HG02763 (cell line): ENCODE results near the gene CMTM6.

Experiments used
- ATAC-seq: cut with Tn5 transposase; IDR thresholded peaks from one replicate; pipeline ENCODE4 v1.9.1; 2021; ENCODE audit warnings: mild to moderate bottlenecking, moderate library complexity; ENCODE audit not compliant: unreplicated experiment

CMTM6 gene

GRCh38 chr3:32448686-32449474 lies 53.8 kb downstream of the CMTM6 start:
- ATAC-seq, result no peak

GRCh38 chr3:32447865-32448400 lies 54.7 kb downstream of the CMTM6 start:
- no peak for ATAC-seq

DNA sequence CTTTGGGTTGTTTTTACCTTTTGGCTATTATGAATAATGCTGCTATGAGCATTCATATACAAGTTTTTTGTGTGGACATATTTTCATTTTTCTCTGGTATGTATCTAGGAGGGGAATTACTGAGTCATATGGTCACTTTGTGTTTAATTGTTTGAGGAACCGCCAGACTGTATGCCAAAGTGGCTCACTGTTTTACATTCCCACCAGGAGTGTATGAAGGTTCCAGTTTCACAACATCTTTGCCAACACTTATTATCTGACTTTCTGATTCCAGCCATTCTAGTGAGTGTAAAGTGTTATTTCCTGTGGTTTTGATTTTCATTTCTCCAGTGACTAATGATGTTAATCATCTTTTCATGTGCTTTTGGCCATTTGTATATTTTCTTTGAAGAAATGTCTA lies 59.2 kb downstream of the CMTM6 start:
- no peak for ATAC-seq

DNA sequence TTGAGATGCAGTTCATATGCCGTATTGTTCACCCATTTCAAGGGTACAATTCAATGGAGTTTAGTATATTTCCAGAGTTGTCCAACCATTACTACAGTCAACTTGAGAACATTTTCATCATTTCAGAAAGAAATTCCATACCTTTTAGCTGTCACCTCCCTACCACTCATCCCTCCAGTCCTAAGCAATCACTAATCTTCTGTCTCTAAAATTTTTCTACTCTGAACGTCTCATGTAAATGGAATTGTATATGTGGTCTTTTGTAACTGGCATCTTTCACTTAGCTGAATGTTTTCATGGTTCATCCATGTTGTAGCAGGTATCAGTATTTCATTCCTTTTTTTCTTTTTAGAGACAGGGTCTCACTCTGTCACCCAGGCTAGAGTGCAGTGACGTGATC lies 59.9 kb downstream of the CMTM6 start:
- no peak for ATAC-seq

DNA sequence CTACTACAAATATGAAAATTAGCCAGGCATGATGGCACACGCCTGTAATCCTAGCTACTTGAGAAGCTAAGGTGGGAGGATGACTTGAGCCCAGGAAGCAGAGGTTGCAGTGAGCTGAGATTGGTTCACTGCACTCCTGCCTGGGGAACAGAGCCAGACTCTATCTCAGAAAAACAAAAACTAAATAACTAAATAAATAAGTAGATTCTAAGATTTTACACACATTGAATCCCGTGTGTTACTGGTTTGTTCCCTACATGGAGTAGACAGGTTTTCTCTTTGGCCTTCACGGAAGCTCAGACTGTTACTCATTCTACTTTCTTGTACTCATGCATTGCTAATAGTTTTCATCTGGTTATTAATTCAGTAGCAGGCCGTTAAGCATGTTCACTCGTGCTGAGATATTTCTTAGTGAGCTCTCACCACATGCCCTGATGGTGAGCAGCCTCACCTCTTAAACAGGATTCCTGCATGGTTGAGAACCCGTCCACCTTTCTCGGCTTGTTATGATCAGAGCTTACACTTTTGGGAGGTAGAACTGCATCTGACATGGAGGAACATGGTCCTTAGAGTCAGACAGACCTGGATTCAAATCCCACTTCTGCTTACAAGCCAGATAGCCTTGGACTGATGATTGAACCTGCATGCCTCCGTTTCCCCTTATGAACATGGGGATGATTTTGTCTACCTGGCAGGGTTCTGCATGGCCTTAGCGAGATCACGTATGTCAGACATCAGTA lies 61.9 kb downstream of the CMTM6 start:
- ATAC-seq, result no peak

DNA sequence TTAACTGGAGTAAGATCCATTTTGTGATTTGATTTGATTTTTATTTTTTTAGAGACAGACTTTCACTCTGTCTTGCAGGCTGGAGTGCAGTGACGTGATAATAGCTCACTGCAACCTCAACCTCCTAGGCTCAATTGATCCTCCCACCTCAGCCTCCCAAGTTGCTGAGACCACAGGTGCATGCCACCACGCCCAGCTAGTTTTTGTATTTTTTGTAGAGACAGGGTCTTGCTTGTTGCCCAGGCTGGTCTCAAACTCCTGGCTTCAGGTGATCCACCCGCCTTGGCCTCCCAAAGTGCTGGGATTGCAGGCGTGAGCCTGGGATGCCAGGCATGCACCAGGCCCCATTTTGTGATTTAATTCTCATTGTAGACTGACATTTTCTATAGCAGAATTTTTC lies 63.2 kb downstream of the CMTM6 start:
- ATAC-seq, result peak; percentile 7

- peak; percentile 89 for ATAC-seq
Measured at GRCh38 chr3:32438596-32439344, 63.9 kb downstream of the CMTM6 start.

DNA sequence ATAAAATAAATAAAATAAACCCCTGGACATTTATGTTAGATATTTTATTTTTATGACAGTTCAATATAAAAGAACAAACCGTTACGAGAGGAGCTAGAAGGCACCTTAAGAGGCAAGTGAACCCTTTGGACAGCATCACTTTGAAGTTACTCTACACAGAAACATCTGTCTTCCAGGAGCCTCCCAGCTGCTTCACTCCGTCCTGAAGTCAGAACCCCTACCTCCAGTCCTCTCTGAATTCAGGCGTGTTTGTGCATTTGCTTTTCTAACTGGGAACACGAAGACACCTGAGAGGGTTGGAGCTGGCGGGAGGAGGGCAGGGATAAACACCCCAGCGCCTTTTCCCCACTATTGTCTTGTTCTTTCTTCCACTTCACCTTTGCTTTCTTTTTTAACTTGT lies 64.8 kb downstream of the CMTM6 start:
- no peak for ATAC-seq

DNA sequence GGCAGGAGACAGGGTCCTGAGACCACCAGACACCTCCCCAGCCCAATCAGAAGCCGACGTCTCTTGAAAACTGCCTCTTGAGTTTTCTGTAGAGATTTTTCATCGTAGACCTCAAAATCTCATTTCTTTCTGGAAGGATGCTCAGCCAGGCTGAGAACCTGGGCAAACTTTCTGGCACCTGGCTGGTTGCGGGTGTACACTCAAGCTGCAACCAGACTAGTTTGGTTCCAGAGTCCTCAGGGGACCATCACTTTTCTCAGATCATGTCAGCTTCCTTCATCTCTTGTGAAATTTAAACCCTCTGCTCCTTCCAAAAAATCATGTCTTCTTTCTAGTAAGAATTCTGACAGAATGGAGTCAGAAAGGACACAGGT lies 65.8 kb downstream of the CMTM6 start:
- ATAC-seq, result peak; percentile 39

DNA sequence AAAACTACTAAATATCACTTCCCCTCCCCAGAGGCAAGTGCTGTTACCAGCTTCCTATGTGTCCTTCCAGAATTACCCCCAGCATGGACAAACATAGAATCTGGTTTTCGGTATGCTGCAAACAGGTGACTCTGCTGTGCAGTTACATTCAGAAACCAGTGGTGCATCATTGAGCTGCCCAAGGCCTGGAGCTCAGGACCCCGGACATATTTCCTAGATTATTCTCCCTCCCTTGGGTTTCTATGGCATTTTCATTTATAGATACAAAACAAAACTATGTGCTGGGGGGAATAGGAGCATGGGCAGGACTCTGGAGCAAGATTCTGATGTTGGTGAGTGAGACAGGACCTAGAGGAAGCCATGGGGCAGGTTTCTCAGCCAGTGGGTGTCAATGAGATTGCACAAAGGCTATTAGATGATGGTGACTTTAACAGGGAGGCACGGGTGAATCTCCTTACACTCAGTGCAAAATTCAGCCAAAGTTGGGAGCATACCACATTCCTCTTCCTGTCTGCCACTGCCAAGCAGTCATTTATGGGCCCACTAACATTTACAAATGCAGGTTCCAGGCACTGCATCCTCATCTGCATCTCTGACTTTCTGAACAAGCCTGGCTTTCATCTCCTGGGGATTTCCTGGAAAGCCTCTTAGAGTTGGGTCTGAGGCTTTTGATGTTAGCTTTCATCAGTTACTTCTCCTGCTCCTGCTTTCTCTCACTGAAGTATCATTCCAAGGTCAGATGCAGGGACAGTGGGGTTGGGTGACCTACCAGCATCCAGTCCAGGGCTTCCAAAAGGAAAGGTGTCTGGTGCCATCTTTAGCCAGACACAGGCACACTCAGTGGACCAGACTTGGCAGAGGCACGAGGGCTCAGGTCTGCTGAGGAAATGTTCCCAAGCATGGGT lies 66.5 kb downstream of the CMTM6 start:
- ATAC-seq, result no peak

DNA sequence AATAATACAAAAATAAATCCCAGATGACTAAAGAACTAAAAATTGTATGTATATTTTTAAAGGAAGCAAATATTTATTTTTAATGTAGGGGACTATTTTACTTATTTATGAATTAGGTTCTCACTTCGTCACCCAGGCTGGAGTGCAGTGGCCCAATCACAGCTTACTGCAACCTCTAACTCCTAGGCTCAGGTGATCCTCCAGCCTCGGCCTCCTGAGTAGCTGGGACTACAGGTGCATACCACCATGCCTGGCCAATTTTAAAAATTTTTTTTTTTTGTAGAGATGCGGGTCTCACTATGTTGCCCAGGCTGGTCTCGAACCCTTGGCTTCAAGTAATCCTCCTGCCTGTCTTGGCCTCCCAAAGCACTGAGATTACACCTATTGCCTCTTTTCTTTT lies 68.4 kb downstream of the CMTM6 start:
- ATAC-seq, result no peak

GRCh38 chr3:32432711-32433530 lies 69.7 kb downstream of the CMTM6 start:
- peak; percentile 36 for ATAC-seq

DNA sequence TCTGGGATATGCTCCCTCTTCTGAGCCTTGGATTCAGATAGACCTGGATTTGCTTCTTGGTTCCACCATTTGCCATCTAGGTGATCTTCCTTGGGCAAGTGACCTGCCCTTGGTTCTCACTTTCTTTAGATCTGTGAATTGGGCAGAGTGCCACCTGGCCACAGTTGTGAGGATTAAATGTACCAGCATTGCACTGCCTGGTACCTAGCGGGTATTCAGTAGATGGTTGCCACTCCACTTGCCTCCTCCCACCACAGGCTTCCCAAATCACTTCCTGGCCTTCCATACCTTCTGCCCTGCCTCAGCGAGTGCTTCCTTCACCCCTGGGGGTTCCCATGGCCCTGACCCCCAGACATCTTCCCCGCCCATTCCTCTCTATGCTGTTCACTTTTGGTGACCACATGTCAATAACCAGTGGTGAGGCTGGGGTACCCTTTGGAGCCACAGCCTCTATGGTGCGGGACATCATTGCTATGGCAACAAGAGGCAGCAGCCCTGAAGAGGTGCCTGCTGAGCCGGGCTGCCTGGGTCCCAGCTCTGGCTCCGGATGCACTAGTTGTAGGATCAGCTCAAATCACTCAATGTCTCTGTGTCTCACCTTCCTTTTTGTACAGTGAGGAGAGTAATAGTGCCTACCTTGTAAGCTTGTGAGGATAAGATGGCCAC lies 70.5 kb downstream of the CMTM6 start:
- no peak for ATAC-seq

DNA sequence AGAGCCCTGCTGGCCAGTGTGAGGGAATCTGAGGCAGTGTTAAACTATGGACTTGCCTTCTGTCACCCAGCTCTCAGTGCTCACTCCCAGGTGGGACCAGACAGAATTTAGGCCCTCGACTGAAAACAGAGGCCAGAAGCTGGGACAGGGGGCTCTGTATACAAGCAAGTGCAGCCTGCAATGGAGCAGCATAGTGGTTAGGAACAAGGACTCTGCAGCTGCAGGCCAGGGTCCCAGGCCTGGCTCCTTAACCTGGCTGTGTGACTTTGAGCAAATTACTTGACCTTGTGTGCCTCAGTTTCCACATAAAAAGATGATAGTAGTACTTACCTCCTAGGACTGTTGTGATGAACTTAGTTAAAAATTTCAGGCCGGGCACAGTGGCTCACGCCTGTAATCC lies 71.2 kb downstream of the CMTM6 start:
- ATAC-seq, result no peak
